SU-DHL-6 (cell line): ENCODE data around the gene RNF146.

Source experiments
- H2AFZ ChIP-seq: fragments of 200-600 bp; sonication (generic); 2 replicates; pipeline ENCODE4 v1.6.1; 2014; ENCODE audit warnings: low read depth, mild to moderate bottlenecking, moderate library complexity, mixed read lengths, antibody characterized with exemption, low read length; ENCODE audit not compliant: severe bottlenecking
- H3F3A ChIP-seq: fragments of 200-600 bp; shearing (Covaris generic); 2 replicates; pipeline ENCODE4 v1.6.0; 2016; ENCODE audit warnings: antibody characterized with exemption, mild to moderate bottlenecking; ENCODE audit not compliant: insufficient read depth
- H3K27ac ChIP-seq: fragments of 200-600 bp; sonication (generic); 2 replicates; pipeline ENCODE4 v1.5.1; 2016; ENCODE audit warnings: low read depth, mild to moderate bottlenecking, low read length, moderate library complexity, mixed read lengths
- H3K27me3 ChIP-seq: fragments of 200-600 bp; sonication (generic), shearing (Covaris generic); 2 replicates; pipeline ENCODE4 v1.6.0; 2014; ENCODE audit warnings: mild to moderate bottlenecking, low read length
- H3K36me3 ChIP-seq: fragments of 200-600 bp; sonication (generic); 2 replicates; pipeline ENCODE4 v1.6.1; 2014; ENCODE audit warnings: mild to moderate bottlenecking, low read length, mixed read lengths
- H3K4me2 ChIP-seq: fragments of 300-600, 200-600 bp; shearing (Covaris generic), sonication (generic); 2 replicates; pipeline ENCODE4 v1.6.0; 2014; ENCODE audit warnings: low read length, low read depth, mild to moderate bottlenecking; ENCODE audit not compliant: poor library complexity, severe bottlenecking
- H3K4me3 ChIP-seq: fragments of 200-600 bp; sonication (generic); 2 replicates; pipeline ENCODE4 v1.5.1; 2014; ENCODE audit warnings: antibody characterized with exemption, low read length, mild to moderate bottlenecking, mixed read lengths; ENCODE audit not compliant: insufficient read depth, poor library complexity, severe bottlenecking
- H3K79me2 ChIP-seq: fragments of 200-600 bp; sonication (generic); 2 replicates; pipeline ENCODE4 v1.6.1; 2014; ENCODE audit warnings: mild to moderate bottlenecking, low read length, moderate library complexity; ENCODE audit not compliant: insufficient read depth
- H3K9ac ChIP-seq: fragments of 200-600 bp; sonication (generic); 2 replicates; pipeline ENCODE4 v1.7.0; 2014; ENCODE audit warnings: mild to moderate bottlenecking, low read length
- H3K9me2 ChIP-seq: fragments of 200-600 bp; sonication (generic); replicated peaks from 2 replicates; pipeline ENCODE4 v1.6.1; 2014; ENCODE audit warnings: low read length; ENCODE audit not compliant: insufficient read depth
- H3K9me3 ChIP-seq: fragments of 200-600 bp; sonication (generic); 2 replicates; pipeline ENCODE4 v1.6.1; 2014; ENCODE audit warnings: low read length, mixed read lengths; ENCODE audit not compliant: insufficient read depth
- H4K20me1 ChIP-seq: fragments of 200-600 bp; sonication (generic); 2 replicates; pipeline ENCODE4 v1.6.1; 2014; ENCODE audit warnings: low read depth, mild to moderate bottlenecking, antibody characterized with exemption, low read length, moderate library complexity, mixed read lengths
- CTCF ChIP-seq: fragments of 200-600 bp; sonication (generic); IDR thresholded peaks from one replicate; pipeline ENCODE4 v1.5.1; 2017; ENCODE audit warnings: antibody characterized with exemption, mild to moderate bottlenecking, low read length, moderate library complexity; ENCODE audit not compliant: insufficient read depth, poor library complexity, severe bottlenecking
- EZH2phosphoT487 ChIP-seq: fragments of 200-600 bp; sonication (generic), shearing (Covaris generic); conservative IDR thresholded peaks from 2 replicates; pipeline ENCODE4 v1.6.1; 2018; ENCODE audit warnings: mild to moderate bottlenecking, antibody characterized with exemption, low read length, moderate library complexity, mixed read lengths

The RNF146 gene

DNA sequence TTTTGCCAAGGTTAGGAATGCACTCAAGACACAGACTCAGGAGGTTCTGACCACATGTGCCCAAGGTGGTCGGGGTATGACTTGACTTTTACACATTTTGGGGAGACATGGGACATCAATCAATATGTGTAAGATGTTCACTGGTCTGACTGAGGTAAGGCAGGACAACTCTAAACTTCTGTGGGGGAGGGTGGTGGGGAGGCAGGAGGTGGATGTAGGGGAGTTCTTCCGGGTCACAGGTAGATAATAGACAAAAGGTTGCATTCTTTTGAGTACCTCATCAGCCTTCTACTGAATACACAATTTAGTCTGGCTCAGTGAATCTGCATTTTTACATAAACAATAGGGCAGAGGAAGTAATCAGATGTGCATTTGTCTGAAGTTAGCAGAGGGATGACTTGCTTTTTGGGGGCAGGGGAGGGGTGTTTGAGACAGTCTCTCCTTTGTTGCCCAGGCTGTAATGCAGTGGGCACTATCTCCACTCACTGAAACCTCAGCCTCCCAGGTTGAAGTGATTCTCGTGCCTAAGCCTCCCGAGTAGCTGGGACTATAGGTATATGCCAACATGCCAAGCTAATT, 65.8 kb downstream of the RNF146 start:
- Histone ChIP-seq H3F3A (no peaks in the 10 kb centered on the region), H3K9me3 (no peaks in the 10 kb centered on the region), H3K4me3 (no peak overlapping the region), H3K9me2 (no peaks in the 10 kb centered on the region), H3K36me3 (peaks cover 8% of the 10 kb centered on the region; the same call in 1 of the 2 replicates), H3K79me2 (peaks cover 54% of the 10 kb centered on the region), H4K20me1 (peaks cover 11% of the 10 kb centered on the region), H3K27ac (no peak overlapping the region), H2AFZ (no peak overlapping the region), H3K9ac (no peak overlapping the region), H3K4me2 (no peak overlapping the region), H3K27me3 (no peaks in the 10 kb centered on the region)
- TF ChIP-seq CTCF: no peak
- TF ChIP-seq EZH2phosphoT487: no peak
